ENCODE results near the gene GRIN1. TPM values are rescaled to one million over a fixed set of nuclear protein-coding genes. Genes with fewer than 3 reads are reported as not detected.

GRIN1 gene
- total and polyA plus RNA-seq, 4 donors: not detected

- no peaks in the 10 kb centered on the region for H3K36me3 ChIP-seq (ENCODE audit: control insufficient read depth in 1 of 2, insufficient read depth in 2 of 2, low read length in 1 of 2)
- H3K9me3 ChIP-seq (ENCODE audit: control insufficient read depth, low read length): no peaks in the 10 kb centered on the region
- ATAC-seq (ENCODE audit: low FRiP score) (no peak), DNase-seq (no peak)
- no peak overlapping the region for H3K27ac ChIP-seq (ENCODE audit: low read depth in 1 of 2, low read length in 2 of 2)
- H3K4me3 ChIP-seq (ENCODE audit: low read length in 2 of 2): no peak overlapping the region
- intact Hi-C loops (cut with DNase I): no loop called here
- H3K27me3 ChIP-seq (ENCODE audit: control insufficient read depth in 1 of 2, insufficient read depth in 2 of 2, low read length in 1 of 2): no peaks in the 10 kb centered on the region
- no peaks in the 10 kb centered on the region for H3K4me1 ChIP-seq (ENCODE audit: control insufficient read depth in 1 of 2, insufficient read depth in 2 of 2, low read length in 2 of 2)
- 85 to 87% methylated on average over 20 to 22 of the region's 22 CpGs for WGBS, 2 donors
Measured at GRCh38 chr9:137191691-137192447, 52.9 kb downstream of the GRIN1 start.

- ATAC-seq (ENCODE audit: low FRiP score): no peak
- Histone ChIP-seq H3K27ac (ENCODE audit: low read depth in 1 of 2, low read length in 2 of 2) (no peak overlapping the region), H3K4me1 (ENCODE audit: control insufficient read depth in 1 of 2, insufficient read depth in 2 of 2, low read length in 2 of 2) (no peaks in the 10 kb centered on the region), H3K9me3 (ENCODE audit: control insufficient read depth, low read length) (no peaks in the 10 kb centered on the region), H3K36me3 (ENCODE audit: control insufficient read depth in 1 of 2, insufficient read depth in 2 of 2, low read length in 1 of 2) (no peaks in the 10 kb centered on the region), H3K4me3 (ENCODE audit: low read length in 2 of 2) (no peak overlapping the region), H3K27me3 (ENCODE audit: control insufficient read depth in 1 of 2, insufficient read depth in 2 of 2, low read length in 1 of 2) (no peaks in the 10 kb centered on the region)
- WGBS, 2 donors: 86 to 91% methylated on average over 10 of the region's 10 CpGs
- intact Hi-C loops (cut with DNase I): no loop called here
- no peak for DNase-seq
Measured at GRCh38 chr9:137192448-137192780, 53.5 kb downstream of the GRIN1 start.

- intact Hi-C loops (cut with DNase I): no loop called here
- H3K4me1 ChIP-seq (ENCODE audit: control insufficient read depth in 1 of 2, insufficient read depth in 2 of 2, low read length in 2 of 2): no peaks in the 10 kb centered on the region
- 78 to 89% methylated on average over 2 of the region's 2 CpGs for WGBS, 2 donors
Measured at GRCh38 chr9:137192859-137193258, 53.9 kb downstream of the GRIN1 start.

GRCh38 chr9:137193771-137194170, 54.8 kb downstream of the GRIN1 start:
- no peaks in the 10 kb centered on the region for H3K27me3 ChIP-seq (ENCODE audit: control insufficient read depth in 1 of 2, insufficient read depth in 2 of 2, low read length in 1 of 2)
- 81 to 83% methylated on average over 13 to 14 of the region's 14 CpGs for WGBS, 2 donors
- H3K9me3 ChIP-seq (ENCODE audit: control insufficient read depth, low read length): no peaks in the 10 kb centered on the region
- DNase-seq: no peak
- H3K27ac ChIP-seq (ENCODE audit: low read depth in 1 of 2, low read length in 2 of 2): no peak overlapping the region
- intact Hi-C loops (cut with DNase I): no loop called here
- H3K4me1 ChIP-seq (ENCODE audit: control insufficient read depth in 1 of 2, insufficient read depth in 2 of 2, low read length in 2 of 2): no peaks in the 10 kb centered on the region
- H3K36me3 ChIP-seq (ENCODE audit: control insufficient read depth in 1 of 2, insufficient read depth in 2 of 2, low read length in 1 of 2): no peaks in the 10 kb centered on the region
- no peak overlapping the region for H3K4me3 ChIP-seq (ENCODE audit: low read length in 2 of 2)
- no peak for ATAC-seq (ENCODE audit: low FRiP score)

More at GRCh38 chr9:137192859-137193258, 53.9 kb downstream of the GRIN1 start:
- H3K9me3 ChIP-seq (ENCODE audit: control insufficient read depth, low read length): no peaks in the 10 kb centered on the region
- H3K27me3 ChIP-seq (ENCODE audit: control insufficient read depth in 1 of 2, insufficient read depth in 2 of 2, low read length in 1 of 2): no peaks in the 10 kb centered on the region
- no peak overlapping the region for H3K27ac ChIP-seq (ENCODE audit: low read depth in 1 of 2, low read length in 2 of 2)
- DNase-seq (no peak), ATAC-seq (ENCODE audit: low FRiP score) (no peak)
- no peak overlapping the region for H3K4me3 ChIP-seq (ENCODE audit: low read length in 2 of 2)
- no peaks in the 10 kb centered on the region for H3K36me3 ChIP-seq (ENCODE audit: control insufficient read depth in 1 of 2, insufficient read depth in 2 of 2, low read length in 1 of 2)

GRCh38 chr9:137194388-137194787, 55.4 kb downstream of the GRIN1 start:
- DNase-seq (no peak), ATAC-seq (ENCODE audit: low FRiP score) (no peak)
- Histone ChIP-seq H3K9me3 (ENCODE audit: control insufficient read depth, low read length) (no peaks in the 10 kb centered on the region), H3K36me3 (ENCODE audit: control insufficient read depth in 1 of 2, insufficient read depth in 2 of 2, low read length in 1 of 2) (no peaks in the 10 kb centered on the region), H3K27me3 (ENCODE audit: control insufficient read depth in 1 of 2, insufficient read depth in 2 of 2, low read length in 1 of 2) (no peaks in the 10 kb centered on the region), H3K27ac (ENCODE audit: low read depth in 1 of 2, low read length in 2 of 2) (no peak overlapping the region), H3K4me1 (ENCODE audit: control insufficient read depth in 1 of 2, insufficient read depth in 2 of 2, low read length in 2 of 2) (no peaks in the 10 kb centered on the region), H3K4me3 (ENCODE audit: low read length in 2 of 2) (no peak overlapping the region)
- intact Hi-C loops (cut with DNase I): no loop called here
- 58 to 63% methylated on average over 15 to 16 of the region's 16 CpGs for WGBS, 2 donors

- DNase-seq: no peak
- no peak for ATAC-seq (ENCODE audit: low FRiP score)
- intact Hi-C loops (cut with DNase I): no loop called here
- no peaks in the 10 kb centered on the region for H3K9me3 ChIP-seq (ENCODE audit: control insufficient read depth, low read length)
- no peak overlapping the region for H3K27ac ChIP-seq (ENCODE audit: low read depth in 1 of 2, low read length in 2 of 2)
- H3K4me3 ChIP-seq (ENCODE audit: low read length in 2 of 2): no peak overlapping the region
- WGBS, 2 donors: 72 to 81% methylated on average over 7 to 10 of the region's 10 CpGs
- H3K36me3 ChIP-seq (ENCODE audit: control insufficient read depth in 1 of 2, insufficient read depth in 2 of 2, low read length in 1 of 2): no peaks in the 10 kb centered on the region
- peaks cover 0 to 3% of the 10 kb centered on the region in 2 donors for H3K4me1 ChIP-seq (ENCODE audit: control insufficient read depth in 1 of 2, insufficient read depth in 2 of 2, low read length in 2 of 2)
- no peaks in the 10 kb centered on the region for H3K27me3 ChIP-seq (ENCODE audit: control insufficient read depth in 1 of 2, insufficient read depth in 2 of 2, low read length in 1 of 2)
Measured at GRCh38 chr9:137194909-137195308, 56.0 kb downstream of the GRIN1 start.

- Histone ChIP-seq H3K36me3 (ENCODE audit: control insufficient read depth in 1 of 2, insufficient read depth in 2 of 2, low read length in 1 of 2) (no peaks in the 10 kb centered on the region), H3K9me3 (ENCODE audit: control insufficient read depth, low read length) (no peaks in the 10 kb centered on the region), H3K4me1 (ENCODE audit: control insufficient read depth in 1 of 2, insufficient read depth in 2 of 2, low read length in 2 of 2) (peaks cover 0 to 3% of the 10 kb centered on the region in 2 donors), H3K27me3 (ENCODE audit: control insufficient read depth in 1 of 2, insufficient read depth in 2 of 2, low read length in 1 of 2) (no peaks in the 10 kb centered on the region), H3K27ac (ENCODE audit: low read depth in 1 of 2, low read length in 2 of 2) (no peak overlapping the region), H3K4me3 (ENCODE audit: low read length in 2 of 2) (no peak overlapping the region)
- ATAC-seq (ENCODE audit: low FRiP score) (no peak), DNase-seq (no peak)
- 88 to 89% methylated on average over 18 to 21 of the region's 21 CpGs for whole genome bisulfite sequencing, 2 donors
- intact Hi-C loops (cut with DNase I): no loop called here
Measured at GRCh38 chr9:137195525-137196220, 56.7 kb downstream of the GRIN1 start.

GRCh38 chr9:137198051-137198901, 59.3 kb downstream of the GRIN1 start:
- WGBS, 2 donors: 83 to 87% methylated on average over 15 to 19 of the region's 19 CpGs
- intact Hi-C loops (cut with DNase I): no loop called here
- ATAC-seq (ENCODE audit: low FRiP score) (no peak), DNase-seq (no peak)
- H3K27ac ChIP-seq (ENCODE audit: low read depth in 1 of 2, low read length in 2 of 2): no peak overlapping the region
- no peaks in the 10 kb centered on the region for H3K27me3 ChIP-seq (ENCODE audit: control insufficient read depth in 1 of 2, insufficient read depth in 2 of 2, low read length in 1 of 2)
- H3K9me3 ChIP-seq (ENCODE audit: control insufficient read depth, low read length): no peaks in the 10 kb centered on the region
- H3K36me3 ChIP-seq (ENCODE audit: control insufficient read depth in 1 of 2, insufficient read depth in 2 of 2, low read length in 1 of 2): no peaks in the 10 kb centered on the region
- H3K4me3 ChIP-seq (ENCODE audit: low read length in 2 of 2): no peak overlapping the region
- H3K4me1 ChIP-seq (ENCODE audit: control insufficient read depth in 1 of 2, insufficient read depth in 2 of 2, low read length in 2 of 2): peaks cover 1 to 3% of the 10 kb centered on the region in 2 donors
